Memory B cell (primary cell): Measurements from ENCODE around the gene FBXO17.
"Not testable (repeated sequence)": the region's sequence is repeated elsewhere in the genome, so short reads cannot be mapped to it uniquely, and the experiment has no call there.

ENCODE experiments used
- ATAC-seq: fragments of 150-1000 bp; cut with Tn5 transposase; 2 replicates; pipeline ENCODE4 v1.10.0; 2021; ENCODE audit warnings: low read depth, mild to moderate bottlenecking, moderate library complexity
- DNase-seq, 2 donors: peaks; one replicate each; pipeline ENCODE4 v3.0.0; 2022; ENCODE audit warnings: low spot score in 2 of 2
- H3K27ac Mint-ChIP-seq: one replicate; pipeline ENCODE4 v1.8.0; 2022; ENCODE audit warnings: mild to moderate bottlenecking, moderate library complexity, mixed read lengths
- H3K27me3 Mint-ChIP-seq: one replicate; pipeline ENCODE4 v1.8.0; 2022; ENCODE audit warnings: mixed read lengths
- H3K36me3 Mint-ChIP-seq: one replicate; pipeline ENCODE4 v1.8.0; 2022; ENCODE audit warnings: mild to moderate bottlenecking, mixed read lengths
- H3K4me1 Mint-ChIP-seq: one replicate; pipeline ENCODE4 v1.8.0; 2022; ENCODE audit warnings: mixed read lengths
- H3K4me3 Mint-ChIP-seq: one replicate; pipeline ENCODE4 v1.8.0; 2022; ENCODE audit warnings: mild to moderate bottlenecking, moderate library complexity, mixed read lengths
- H3K9me3 Mint-ChIP-seq: one replicate; pipeline ENCODE4 v1.8.0; 2022; ENCODE audit warnings: mixed read lengths

FBXO17 gene

DNA sequence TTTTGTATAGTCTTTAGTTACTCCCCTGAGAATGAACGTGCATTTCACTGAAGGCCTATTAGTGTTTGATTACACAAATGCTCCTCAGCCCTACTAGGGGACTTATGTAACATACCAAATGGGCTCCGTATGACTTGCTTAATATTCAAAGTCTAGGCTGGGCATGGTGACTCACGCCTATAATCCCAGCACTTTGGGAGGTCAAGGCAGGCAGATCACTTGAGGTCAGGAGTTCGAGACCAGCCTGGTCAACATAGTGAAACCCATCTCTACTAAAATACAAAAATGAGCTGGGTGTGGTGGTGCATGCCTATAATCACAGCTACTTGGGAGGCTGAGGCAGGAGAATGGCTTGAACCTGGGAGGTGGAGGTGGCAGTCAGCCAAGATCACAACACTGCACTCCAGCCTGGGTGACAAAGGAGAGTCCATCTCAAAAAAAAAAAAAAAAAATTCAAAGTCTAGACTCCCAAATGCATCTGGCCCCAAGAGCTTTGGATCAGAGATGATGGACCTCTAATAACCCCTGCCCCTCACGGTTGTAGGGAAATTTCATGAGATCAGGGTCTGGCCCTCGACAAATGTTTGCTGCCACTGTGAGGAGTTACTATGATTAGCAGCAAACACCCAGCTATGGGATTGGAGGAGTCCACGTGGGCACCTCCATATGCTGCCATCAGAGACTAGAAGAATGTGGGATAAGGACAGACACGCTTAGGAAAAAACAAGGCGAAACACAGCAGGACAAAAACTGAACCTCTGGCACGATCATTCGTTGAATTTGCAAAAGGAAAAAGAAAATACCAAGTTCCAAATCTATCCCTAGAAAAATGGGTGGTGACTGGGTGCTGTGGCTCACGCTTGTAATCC is 4.6 kb downstream of the FBXO17 start:
- DNase-seq (no peak), ATAC-seq (no peak)
- Mint-ChIP-seq H3K27ac (no peak overlapping the region), H3K36me3 (no peaks in the 10 kb centered on the region), H3K9me3 (no peaks in the 10 kb centered on the region), H3K4me3 (no peak overlapping the region), H3K27me3 (peaks cover 10% of the 10 kb centered on the region), H3K4me1 (peaks cover under 1% of the 10 kb centered on the region)

DNA sequence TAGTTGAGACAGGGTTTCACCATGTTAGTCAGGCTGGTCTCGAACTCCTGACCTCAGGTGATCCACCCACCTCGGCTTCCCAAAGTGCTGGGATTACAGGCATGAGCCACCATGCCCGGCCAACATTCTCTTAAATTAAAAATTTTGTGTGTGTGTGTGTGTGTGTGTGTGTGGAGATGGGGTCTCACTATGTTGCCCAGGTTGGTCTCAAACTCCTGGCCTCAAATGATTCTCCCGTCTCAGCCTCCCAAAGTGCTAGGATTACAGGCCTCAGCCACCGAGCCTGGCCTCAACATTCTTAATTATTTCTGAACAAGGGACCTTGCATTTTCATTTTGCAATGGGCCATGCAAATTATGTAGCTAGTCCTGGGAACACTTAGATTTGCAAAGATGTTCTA is 9.4 kb downstream of the FBXO17 start:
- not testable (repeated sequence) for H3K36me3 Mint-ChIP-seq, H3K9me3 Mint-ChIP-seq, H3K27me3 Mint-ChIP-seq, DNase-seq, H3K27ac Mint-ChIP-seq, H3K4me3 Mint-ChIP-seq, ATAC-seq, H3K4me1 Mint-ChIP-seq

DNA sequence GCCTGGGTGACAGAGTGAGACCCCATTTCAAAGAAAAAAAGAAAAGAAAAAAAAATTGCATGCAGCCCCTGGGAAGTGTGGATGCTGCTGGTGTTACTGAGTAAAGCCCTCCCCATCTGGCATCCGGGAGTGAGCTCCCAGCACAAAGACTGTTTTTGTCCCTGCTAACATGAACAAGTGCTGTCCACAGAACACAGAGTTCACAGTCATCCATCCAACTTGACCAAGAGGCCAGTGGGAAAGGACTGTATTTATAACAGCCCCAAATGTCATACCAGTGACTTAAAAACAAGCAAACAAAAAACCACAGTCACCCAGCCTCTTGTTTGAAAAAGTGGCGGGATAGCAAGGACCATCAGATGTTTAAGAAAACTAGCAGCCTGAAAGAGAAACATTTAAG is 10.8 kb downstream of the FBXO17 start:
- no peak for ATAC-seq
- H3K4me3 Mint-ChIP-seq, result no peak overlapping the region

DNA sequence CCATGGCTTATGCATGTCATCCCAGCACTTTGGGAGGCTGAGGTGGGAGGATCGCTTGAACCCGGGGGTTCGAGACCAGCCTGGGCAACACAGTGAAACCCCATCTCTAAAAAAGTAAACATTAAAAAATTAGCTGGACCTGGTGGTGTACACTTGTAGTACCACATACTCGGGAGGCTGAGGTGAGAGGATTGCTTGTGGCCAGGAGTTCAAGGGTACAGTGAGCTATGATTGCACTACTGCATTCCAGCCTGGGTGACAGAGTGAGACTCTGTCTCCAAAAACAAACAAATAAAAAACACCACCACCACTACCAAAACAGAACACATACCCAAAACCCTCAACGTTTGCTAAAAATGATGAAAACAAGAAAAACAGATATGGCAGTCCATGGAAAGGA is 15.9 kb downstream of the FBXO17 start:
- no peaks in the 10 kb centered on the region for H3K9me3 Mint-ChIP-seq
- DNase-seq (no peak), ATAC-seq (no peak)
- H3K27me3 Mint-ChIP-seq, result peaks cover 2% of the 10 kb centered on the region
- H3K4me1 Mint-ChIP-seq, result no peaks in the 10 kb centered on the region
- H3K27ac Mint-ChIP-seq, result no peak overlapping the region
- no peaks in the 10 kb centered on the region for H3K36me3 Mint-ChIP-seq
- no peak overlapping the region for H3K4me3 Mint-ChIP-seq

More for the DNA sequence above, 10.8 kb downstream of the FBXO17 start:
- H3K27ac Mint-ChIP-seq, result no peak overlapping the region
- H3K9me3 Mint-ChIP-seq, result no peaks in the 10 kb centered on the region
- H3K4me1 Mint-ChIP-seq, result no peaks in the 10 kb centered on the region
- no peaks in the 10 kb centered on the region for H3K36me3 Mint-ChIP-seq
- peaks cover 2% of the 10 kb centered on the region for H3K27me3 Mint-ChIP-seq
- DNase-seq, result no peak

GRCh38 chr19:38958301-38958700 is 17.2 kb downstream of the FBXO17 start:
- no peaks in the 10 kb centered on the region for H3K4me1 Mint-ChIP-seq
- no peak for ATAC-seq
- H3K4me3 Mint-ChIP-seq, result no peak overlapping the region
- no peak for DNase-seq
- H3K27me3 Mint-ChIP-seq, result peaks cover 9% of the 10 kb centered on the region
- no peaks in the 10 kb centered on the region for H3K9me3 Mint-ChIP-seq
- H3K36me3 Mint-ChIP-seq, result no peaks in the 10 kb centered on the region
- H3K27ac Mint-ChIP-seq, result no peak overlapping the region

GRCh38 chr19:38956264-38956663 is 19.3 kb downstream of the FBXO17 start:
- Mint-ChIP-seq H3K27ac (no peak overlapping the region), H3K36me3 (no peaks in the 10 kb centered on the region), H3K27me3 (peaks cover 13% of the 10 kb centered on the region)

GRCh38 chr19:38953677-38954076 is 21.9 kb downstream of the FBXO17 start:
- H3K4me1 Mint-ChIP-seq, result peaks cover 12% of the 10 kb centered on the region
- DNase-seq, result no peak
- no peak for ATAC-seq
- H3K27ac Mint-ChIP-seq, result no peak overlapping the region
- H3K9me3 Mint-ChIP-seq, result no peaks in the 10 kb centered on the region
- no peaks in the 10 kb centered on the region for H3K36me3 Mint-ChIP-seq
- H3K4me3 Mint-ChIP-seq, result no peak overlapping the region
- H3K27me3 Mint-ChIP-seq, result peaks cover 23% of the 10 kb centered on the region

More at GRCh38 chr19:38956264-38956663, 19.3 kb downstream of the FBXO17 start:
- Mint-ChIP-seq H3K4me1 (peaks cover 5% of the 10 kb centered on the region), H3K9me3 (no peaks in the 10 kb centered on the region), H3K4me3 (no peak overlapping the region)
- DNase-seq, result no peak
- no peak for ATAC-seq

GRCh38 chr19:38952395-38953165 is 23.0 kb downstream of the FBXO17 start:
- H3K27me3 Mint-ChIP-seq, result peaks cover 26% of the 10 kb centered on the region
- H3K36me3 Mint-ChIP-seq, result no peaks in the 10 kb centered on the region
- peaks cover 12% of the 10 kb centered on the region for H3K4me1 Mint-ChIP-seq
- H3K9me3 Mint-ChIP-seq, result no peaks in the 10 kb centered on the region
- no peak overlapping the region for H3K4me3 Mint-ChIP-seq
- H3K27ac Mint-ChIP-seq, result no peak overlapping the region
- peak; percentile 62 for ATAC-seq
- DNase-seq, result peak in 1 of 2 donors; percentile 49

- no peaks in the 10 kb centered on the region for H3K36me3 Mint-ChIP-seq
- H3K27me3 Mint-ChIP-seq, result peaks cover 28% of the 10 kb centered on the region
- ATAC-seq, result no peak
- no peaks in the 10 kb centered on the region for H3K9me3 Mint-ChIP-seq
- H3K4me1 Mint-ChIP-seq, result peaks cover 12% of the 10 kb centered on the region
- no peak for DNase-seq
- H3K4me3 Mint-ChIP-seq, result no peak overlapping the region
- H3K27ac Mint-ChIP-seq, result no peak overlapping the region
Observed at GRCh38 chr19:38951187-38951586, 24.4 kb downstream of the FBXO17 start.

DNA sequence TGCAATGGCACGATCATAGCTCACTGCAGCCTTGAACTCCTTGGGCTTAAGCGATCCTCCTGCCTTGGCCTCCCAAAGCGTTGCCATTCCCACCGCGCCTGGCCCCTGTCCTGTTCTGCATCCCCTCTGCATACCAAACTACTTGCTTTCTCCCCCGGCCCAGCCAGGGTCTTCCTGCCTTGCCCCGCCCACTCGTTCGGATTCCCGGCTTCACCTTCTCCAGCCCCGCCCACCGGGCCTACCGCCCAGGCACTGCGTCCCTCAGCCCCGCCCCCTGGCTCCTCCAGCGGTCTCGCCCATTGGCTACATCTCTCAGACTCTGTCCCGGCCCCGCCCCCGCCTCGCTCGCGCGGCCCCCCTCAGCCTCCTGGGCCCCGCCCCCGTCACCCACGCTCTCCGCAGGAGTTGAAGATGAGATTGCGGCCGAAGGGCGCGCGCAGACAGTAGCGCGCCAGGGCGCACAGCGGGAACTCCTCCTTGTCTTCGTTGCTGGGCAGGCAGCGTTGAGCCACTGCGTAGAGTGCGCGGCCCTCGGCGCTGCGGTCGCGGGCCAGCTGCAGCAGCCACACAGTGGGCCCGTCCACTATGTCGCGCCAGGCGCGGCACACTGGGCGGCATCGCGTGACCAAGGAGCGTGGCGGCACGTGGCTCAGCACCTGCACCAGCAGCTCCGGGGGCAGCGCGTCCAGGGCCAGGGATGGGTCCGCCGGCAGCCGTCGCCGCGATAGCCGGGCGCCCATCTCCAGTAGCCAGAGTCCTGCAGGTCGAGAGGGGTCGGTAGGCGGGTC is 25.8 kb downstream of the FBXO17 start:
- H3K4me1 Mint-ChIP-seq, result peaks cover 12% of the 10 kb centered on the region
- no peaks in the 10 kb centered on the region for H3K9me3 Mint-ChIP-seq
- no peaks in the 10 kb centered on the region for H3K36me3 Mint-ChIP-seq
- peaks cover 28% of the 10 kb centered on the region for H3K27me3 Mint-ChIP-seq
- no peak overlapping the region for H3K27ac Mint-ChIP-seq
- DNase-seq (peak; percentile 40 to 44), ATAC-seq (peak; percentile 78)
- H3K4me3 Mint-ChIP-seq, result peak overlapping the region; percentile 67

- Mint-ChIP-seq H3K4me1 (peaks cover 8% of the 10 kb centered on the region), H3K4me3 (no peak overlapping the region), H3K27me3 (peaks cover 22% of the 10 kb centered on the region), H3K9me3 (no peaks in the 10 kb centered on the region), H3K27ac (no peak overlapping the region), H3K36me3 (no peaks in the 10 kb centered on the region)
- DNase-seq (no peak), ATAC-seq (no peak)
Observed at GRCh38 chr19:38946229-38947010, 29.1 kb downstream of the FBXO17 start.

DNA sequence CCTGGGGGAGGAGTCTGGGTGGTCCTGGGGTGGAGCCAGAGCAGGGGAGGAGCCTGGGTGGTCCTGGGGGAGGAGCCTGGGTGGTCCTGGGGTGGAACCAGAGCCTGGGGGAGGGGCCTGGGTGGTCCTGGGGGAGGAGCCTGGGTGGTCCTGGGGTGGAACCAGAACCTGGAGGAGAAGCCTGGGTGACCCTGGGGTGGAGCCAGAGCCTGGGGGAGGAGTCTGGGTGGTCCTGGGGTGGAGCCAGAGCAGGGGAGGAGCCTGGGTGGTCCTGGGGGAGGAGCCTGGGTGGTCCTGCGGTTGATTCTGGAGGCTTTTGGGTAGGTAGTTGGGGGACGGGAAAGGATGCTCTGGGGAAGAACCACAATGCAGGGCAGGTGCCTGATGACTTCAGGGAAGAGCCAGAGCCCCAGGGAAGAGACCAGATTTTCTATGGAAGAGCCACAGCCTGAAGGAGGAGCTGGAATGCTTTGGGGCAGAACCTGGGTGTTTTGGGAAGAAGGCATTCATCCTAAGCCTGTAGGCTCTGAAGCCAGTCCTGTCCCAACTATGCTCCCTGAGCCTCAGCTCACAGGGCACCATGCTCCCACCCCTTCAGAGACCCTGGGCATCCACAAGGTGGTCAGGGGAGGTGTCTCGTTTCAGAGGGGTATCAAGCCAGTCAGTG is 29.8 kb downstream of the FBXO17 start:
- H3K4me3 Mint-ChIP-seq, result no peak overlapping the region
- no peaks in the 10 kb centered on the region for H3K9me3 Mint-ChIP-seq
- H3K4me1 Mint-ChIP-seq, result peaks cover 8% of the 10 kb centered on the region
- no peak for DNase-seq
- ATAC-seq, result no peak
- no peak overlapping the region for H3K27ac Mint-ChIP-seq
- H3K36me3 Mint-ChIP-seq, result no peaks in the 10 kb centered on the region
- H3K27me3 Mint-ChIP-seq, result peaks cover 25% of the 10 kb centered on the region

- ATAC-seq (no peak), DNase-seq (no peak)
- no peaks in the 10 kb centered on the region for H3K36me3 Mint-ChIP-seq
- H3K9me3 Mint-ChIP-seq, result no peaks in the 10 kb centered on the region
- no peak overlapping the region for H3K4me3 Mint-ChIP-seq
- peaks cover 23% of the 10 kb centered on the region for H3K27me3 Mint-ChIP-seq
- H3K27ac Mint-ChIP-seq, result no peak overlapping the region
- H3K4me1 Mint-ChIP-seq, result peaks cover 8% of the 10 kb centered on the region
Observed at GRCh38 chr19:38944981-38945506, 30.5 kb downstream of the FBXO17 start.
